ENCODE measurements around the gene MICAL2. TPM values are rescaled to one million over a fixed set of nuclear protein-coding genes. Genes with fewer than 3 reads are reported as not detected.

MICAL2 gene
- total and polyA plus RNA-seq, 2 of the 13 experiments (the other 11 are each of a cell fraction or from before 2014, with no cell fraction given) = 0.78 to 1.1 TPM

DNA sequence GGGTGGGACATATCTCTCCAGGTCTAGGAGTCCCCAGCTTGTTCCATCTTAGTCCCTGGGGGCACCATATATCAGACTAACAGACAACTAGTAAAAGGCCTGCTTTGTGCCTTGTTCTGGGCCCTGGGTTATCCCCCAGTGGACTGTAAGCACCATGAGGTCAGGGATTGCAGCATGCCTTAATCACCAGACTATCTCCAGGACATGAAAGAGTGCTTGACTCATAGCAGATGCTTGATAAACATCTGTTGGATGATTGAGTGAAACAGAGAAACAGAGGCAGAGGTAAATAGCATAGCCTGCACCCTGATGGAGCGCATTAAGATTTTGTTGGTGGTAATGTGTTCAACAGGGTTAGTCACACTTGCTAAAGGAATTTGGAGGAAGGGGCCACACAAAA, 94.1 kb downstream of the MICAL2 start:
- DNase-seq (ENCODE audit: low spot score) = no peak
- Histone ChIP-seq H2AFZ (ENCODE audit: low read length) (no peak overlapping the region), H3K9ac (ENCODE audit: insufficient read depth, low read depth, low read length) (no peak overlapping the region), H3K4me1 (ENCODE audit: insufficient read depth, low read length) (no peaks in the 10 kb centered on the region), H3K36me3 (replicated peaks in 1 of 2; ENCODE audit: control insufficient read depth in 1 of 2, insufficient read depth in 2 of 2, low read length in 2 of 2) (no peaks in the 10 kb centered on the region), H4K20me1 (ENCODE audit: insufficient read depth, low read length) (no peaks in the 10 kb centered on the region), H3K4me3 (replicated peaks in 1 of 3; ENCODE audit: insufficient read depth in 1 of 3, low read depth in 2 of 3, low read length in 3 of 3) (no peak overlapping the region), H3K27ac (ENCODE audit: extremely low read length, insufficient read depth, low read length) (no peak overlapping the region), H3K9me3 (ENCODE audit: low read length) (no peaks in the 10 kb centered on the region), H3K27me3 (ENCODE audit: control insufficient read depth in 1 of 2, insufficient read depth in 2 of 2, low read length in 2 of 2) (no peaks in the 10 kb centered on the region), H3K79me2 (ENCODE audit: insufficient read depth, low read length) (no peaks in the 10 kb centered on the region), H3K4me2 (ENCODE audit: low read depth, low read length) (no peak overlapping the region)
- in situ Hi-C loops (cut with HindIII; ENCODE audit: extremely low pct_ligation_motif_present, low pct_unique_long_range_greater_than_20kb) (no loop called here), intact Hi-C loops (cut with micrococcal nuclease; ENCODE audit: unreplicated experiment) (no loop called here)
- ChIA-PET POLR2A (no interaction called here), CTCF (ENCODE audit: low intra/inter-chr PET ratio, low total read pairs) (no interaction called here)
- ATAC-seq = no peak
- TF ChIP-seq TBP (CRISPR knock-in tag; IDR thresholded peaks at IDR 0.05) (no peak), EZH2 (conservative IDR thresholded peaks at IDR 0.05; ENCODE audit: low read depth, low read length) (no peak), MZF1 (CRISPR knock-in tag; IDR thresholded peaks at IDR 0.05; ENCODE audit: borderline replicate concordance) (no peak), RCOR2 (CRISPR knock-in tag; IDR thresholded peaks at IDR 0.05) (no peak), ZNF138 (CRISPR knock-in tag; IDR thresholded peaks at IDR 0.05; ENCODE audit: low read depth) (no peak), POLR2AphosphoS2 (IDR thresholded peaks at IDR 0.05; ENCODE audit: low read depth, low read length) (no peak), ZNF605 (CRISPR knock-in tag; IDR thresholded peaks at IDR 0.05) (no peak), SP1 (IDR thresholded peaks at IDR 0.05) (no peak), SP1 (CRISPR knock-in tag; IDR thresholded peaks at IDR 0.05) (no peak), ZNF614 (CRISPR knock-in tag; IDR thresholded peaks at IDR 0.05; ENCODE audit: borderline replicate concordance) (no peak), ZNF670 (CRISPR knock-in tag; IDR thresholded peaks at IDR 0.05; ENCODE audit: borderline replicate concordance) (no peak), TGIF2 (CRISPR knock-in tag; IDR thresholded peaks at IDR 0.05) (no peak), NR2C2 (CRISPR knock-in tag; IDR thresholded peaks at IDR 0.05; ENCODE audit: borderline replicate concordance) (no peak), ZKSCAN5 (CRISPR knock-in tag; IDR thresholded peaks at IDR 0.05) (no peak), JUN (CRISPR knock-in tag; IDR thresholded peaks at IDR 0.05) (no peak), SPEN (CRISPR knock-in tag; IDR thresholded peaks at IDR 0.05; ENCODE audit: low read depth) (no peak), ZNF510 (CRISPR knock-in tag; IDR thresholded peaks at IDR 0.05; ENCODE audit: low read depth) (no peak), U2AF2 (IDR thresholded peaks at IDR 0.05; ENCODE audit: low read depth, low read length) (no peak)
- TF ChIP-seq, protein P1, sequence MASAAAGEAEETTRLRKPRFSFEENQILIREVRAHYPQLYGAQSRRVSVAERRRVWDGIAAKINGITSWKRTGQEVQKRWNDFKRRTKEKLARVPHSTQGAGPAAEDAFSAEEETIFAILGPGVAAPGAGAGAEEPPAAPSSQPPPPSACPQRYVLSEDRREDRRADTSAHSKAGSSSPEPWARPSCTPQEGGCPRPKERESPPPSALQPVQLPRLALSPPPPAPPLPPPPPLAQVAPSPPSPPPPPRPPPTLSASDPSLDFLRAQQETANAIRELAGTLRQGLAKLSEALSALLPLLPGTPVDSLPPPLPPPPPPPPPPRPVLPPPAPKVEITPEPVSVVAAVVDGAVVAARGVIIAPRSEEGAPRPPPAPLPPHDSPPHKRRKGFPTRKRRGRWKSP (CRISPR knock-in tag; IDR thresholded peaks at IDR 0.05) = no peak
- TF ChIP-seq, protein P2, sequence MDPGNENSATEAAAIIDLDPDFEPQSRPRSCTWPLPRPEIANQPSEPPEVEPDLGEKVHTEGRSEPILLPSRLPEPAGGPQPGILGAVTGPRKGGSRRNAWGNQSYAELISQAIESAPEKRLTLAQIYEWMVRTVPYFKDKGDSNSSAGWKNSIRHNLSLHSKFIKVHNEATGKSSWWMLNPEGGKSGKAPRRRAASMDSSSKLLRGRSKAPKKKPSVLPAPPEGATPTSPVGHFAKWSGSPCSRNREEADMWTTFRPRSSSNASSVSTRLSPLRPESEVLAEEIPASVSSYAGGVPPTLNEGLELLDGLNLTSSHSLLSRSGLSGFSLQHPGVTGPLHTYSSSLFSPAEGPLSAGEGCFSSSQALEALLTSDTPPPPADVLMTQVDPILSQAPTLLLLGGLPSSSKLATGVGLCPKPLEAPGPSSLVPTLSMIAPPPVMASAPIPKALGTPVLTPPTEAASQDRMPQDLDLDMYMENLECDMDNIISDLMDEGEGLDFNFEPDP (CRISPR knock-in tag; conservative IDR thresholded peaks at IDR 0.05) = no peak
- BruUV-seq (replicated peaks) = no TSS peak
- WGBS (ENCODE audit: low lambda C conversion rate) = 100% methylated on average over 1 of the region's 1 CpG
- FAIRE-seq = no peak
